Keratinocyte (primary cell): ENCODE data around the gene GPR75. TPM values are rescaled to one million over a fixed set of nuclear protein-coding genes. Genes with fewer than 3 reads are reported as not detected.

Experiments
- DNase-seq: peaks from one replicate; pipeline ENCODE4 v3.0.0-alpha.2; 2011; ENCODE audit warnings: low read depth, missing footprints, low spot score
- FAIRE-seq: peaks from 2 replicates; lab custom pipeline; 2011; peaks lifted over from hg19 to GRCh38; lab: Jason Lieb, UNC
- H2AFZ ChIP-seq: 2 replicates; pipeline ENCODE4 v1.6.0; 2012; ENCODE audit warnings: low read length, control low read depth, inconsistent platforms; ENCODE audit not compliant: control insufficient read depth
- H3K27ac ChIP-seq: 2 replicates; pipeline ENCODE4 v1.5.1; 2011; ENCODE audit warnings: low read length; ENCODE audit not compliant: control insufficient read depth, insufficient read depth
- H3K27me3 ChIP-seq: 3 replicates; pipeline ENCODE4 v1.6.0; 2011; ENCODE audit warnings: low read length; ENCODE audit not compliant: control insufficient read depth, insufficient read depth; ENCODE audit errors: extremely low read depth
- H3K36me3 ChIP-seq, 2 experiments: 2 replicates in 1 of 2; 3 replicates in 1 of 2; pipeline ENCODE4 v1.5.1; 2011; ENCODE audit warnings: low read length in 2 of 2, mild to moderate bottlenecking in 1 of 2; ENCODE audit not compliant: control insufficient read depth in 2 of 2, insufficient read depth in 2 of 2; ENCODE audit errors: extremely low read depth in 1 of 2
- H3K4me1 ChIP-seq: 3 replicates; pipeline ENCODE4 v1.5.1; 2011; ENCODE audit warnings: low read length; ENCODE audit not compliant: control insufficient read depth, insufficient read depth; ENCODE audit errors: extremely low read depth
- H3K4me2 ChIP-seq: 3 replicates; pipeline ENCODE4 v1.6.0; 2011; ENCODE audit warnings: low read depth, low read length; ENCODE audit not compliant: control insufficient read depth, insufficient read depth; ENCODE audit errors: extremely low read depth
- H3K4me3 ChIP-seq, 3 experiments: fragments of 200-600 bp in 1 of 3; sonication (generic) in 1 of 3; 2 replicates in 2 of 3; 3 replicates in 1 of 3; pipeline ENCODE4 v1.5.1; 2011 to 2016; ENCODE audit warnings: low read length in 3 of 3, mild to moderate bottlenecking in 3 of 3, control low read depth in 2 of 3, inconsistent platforms in 1 of 3, low read depth in 1 of 3, mixed read lengths in 1 of 3, mixed run types in 1 of 3, moderate library complexity in 1 of 3; ENCODE audit not compliant: control insufficient read depth in 2 of 3, insufficient read depth in 2 of 3; ENCODE audit errors: extremely low read depth in 1 of 3
- H3K79me2 ChIP-seq: 2 replicates; pipeline ENCODE4 v1.6.0; 2012; ENCODE audit warnings: low read length; ENCODE audit not compliant: control insufficient read depth, insufficient read depth
- H3K9ac ChIP-seq: 3 replicates; pipeline ENCODE4 v1.6.0; 2011; ENCODE audit warnings: low read length; ENCODE audit not compliant: control insufficient read depth, insufficient read depth; ENCODE audit errors: extremely low read depth
- H3K9me1 ChIP-seq: 3 replicates; pipeline ENCODE4 v1.6.0; 2011; ENCODE audit warnings: low read length; ENCODE audit not compliant: control insufficient read depth, insufficient read depth; ENCODE audit errors: extremely low read depth
- H3K9me3 ChIP-seq: 2 replicates; pipeline ENCODE4 v1.5.1; 2012; ENCODE audit warnings: low read depth, low read length; ENCODE audit not compliant: control insufficient read depth
- H4K20me1 ChIP-seq: 3 replicates; pipeline ENCODE4 v1.6.0; 2011; ENCODE audit warnings: low read length; ENCODE audit not compliant: control insufficient read depth, insufficient read depth; ENCODE audit errors: extremely low read depth
- EZH2 ChIP-seq: IDR thresholded peaks from one replicate; pipeline ENCODE4 v1.6.1; 2012; ENCODE audit warnings: inconsistent platforms, mild to moderate bottlenecking, low read length, moderate library complexity
- dilution Hi-C: fragments of 300-500 bp; cut with MboI; formaldehyde crosslinking; loops from one replicate; pipeline ENCODE4 v1.7.0; 2020; ENCODE audit warnings: low sequenced_read_pairs; ENCODE audit not compliant: extremely low pct_ligation_motif_present
- polyA plus RNA-seq, 5 experiments: library from polyadenylated mRNA; depleted of rRNA in 3 of 5; stranded (reverse) in 3 of 5; stranded (forward) in 1 of 5; unstranded in 1 of 5; fragments of >200 nt; gene quantifications; 1 replicate in 1 of 5; 2 replicates in 3 of 5; 3 replicates in 1 of 5; pipeline versions ENCODE4 v1.2.1 to v1.2.3, GENCODE V29; 2011 to 2012; ENCODE audit warnings: missing spikeins in 2 of 5, low read depth in 1 of 5, low replicate concordance in 1 of 5
- TF ChIP-seq, protein P1 (sequence below), 3 experiments: IDR thresholded peaks in 1 of 3; conservative IDR thresholded peaks in 1 of 3; optimal IDR thresholded peaks in 1 of 3; 2 replicates in 2 of 3; 3 replicates in 1 of 3; pipeline versions ENCODE3 to v1.5.1; 2011; ENCODE audit warnings: low read length in 3 of 3, mild to moderate bottlenecking in 3 of 3, moderate library complexity in 2 of 3, control low read depth in 1 of 3, inconsistent platforms in 1 of 3; ENCODE audit not compliant: insufficient read depth in 2 of 3; ENCODE audit errors: extremely low read depth in 1 of 3

GPR75 gene
- polyA plus RNA-seq, 1 donor (not counting 4 experiments of a cell fraction or from before 2014, with no cell fraction given) = 2.7 TPM

DNA sequence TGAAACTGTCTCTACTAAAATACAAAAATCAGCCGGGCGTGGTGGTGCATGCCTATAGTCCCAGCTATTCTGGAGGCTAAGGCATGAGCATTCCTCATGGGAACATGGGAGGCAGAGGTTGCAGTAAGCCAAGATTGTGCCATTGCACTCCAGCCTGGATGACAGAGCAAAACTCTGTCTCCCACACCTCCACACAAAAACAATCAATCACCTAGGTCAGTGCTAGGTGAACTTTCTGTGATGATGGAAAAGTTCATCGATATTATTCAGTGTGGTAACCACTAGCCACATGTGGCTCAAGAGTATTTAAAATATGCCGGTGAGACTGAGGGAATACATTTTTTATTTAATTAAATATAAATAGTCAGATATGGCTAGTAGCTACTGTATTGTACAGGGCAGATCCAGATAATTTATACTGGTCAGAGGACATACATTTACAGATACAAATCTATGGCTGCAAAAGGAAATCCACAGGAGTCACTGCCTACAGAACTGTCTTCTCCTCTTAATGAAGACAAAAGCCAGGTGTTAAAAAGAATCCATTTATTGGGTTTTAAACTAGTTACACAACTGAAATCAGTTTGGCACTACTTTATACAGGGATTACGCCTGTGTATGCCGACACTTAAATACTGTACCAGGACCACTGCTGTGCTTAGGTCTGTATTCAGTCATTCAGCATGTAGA, 3.9 kb upstream of the GPR75 start:
- H3K9me1 ChIP-seq = no peaks in the 10 kb centered on the region
- H4K20me1 ChIP-seq = no peaks in the 10 kb centered on the region
- H3K79me2 ChIP-seq = no peaks in the 10 kb centered on the region
- no peak overlapping the region for H3K9ac ChIP-seq
- no peak overlapping the region for H3K4me3 ChIP-seq
- H3K36me3 ChIP-seq = peaks cover 8 to 26% of the 10 kb centered on the region in 2 experiments
- H3K9me3 ChIP-seq = no peaks in the 10 kb centered on the region
- no peaks in the 10 kb centered on the region for H3K27me3 ChIP-seq
- H3K4me2 ChIP-seq = no peak overlapping the region
- peaks cover 12% of the 10 kb centered on the region for H3K4me1 ChIP-seq
- no peak overlapping the region for H2AFZ ChIP-seq
- TF ChIP-seq EZH2 = no peak
- TF ChIP-seq, protein P1, sequence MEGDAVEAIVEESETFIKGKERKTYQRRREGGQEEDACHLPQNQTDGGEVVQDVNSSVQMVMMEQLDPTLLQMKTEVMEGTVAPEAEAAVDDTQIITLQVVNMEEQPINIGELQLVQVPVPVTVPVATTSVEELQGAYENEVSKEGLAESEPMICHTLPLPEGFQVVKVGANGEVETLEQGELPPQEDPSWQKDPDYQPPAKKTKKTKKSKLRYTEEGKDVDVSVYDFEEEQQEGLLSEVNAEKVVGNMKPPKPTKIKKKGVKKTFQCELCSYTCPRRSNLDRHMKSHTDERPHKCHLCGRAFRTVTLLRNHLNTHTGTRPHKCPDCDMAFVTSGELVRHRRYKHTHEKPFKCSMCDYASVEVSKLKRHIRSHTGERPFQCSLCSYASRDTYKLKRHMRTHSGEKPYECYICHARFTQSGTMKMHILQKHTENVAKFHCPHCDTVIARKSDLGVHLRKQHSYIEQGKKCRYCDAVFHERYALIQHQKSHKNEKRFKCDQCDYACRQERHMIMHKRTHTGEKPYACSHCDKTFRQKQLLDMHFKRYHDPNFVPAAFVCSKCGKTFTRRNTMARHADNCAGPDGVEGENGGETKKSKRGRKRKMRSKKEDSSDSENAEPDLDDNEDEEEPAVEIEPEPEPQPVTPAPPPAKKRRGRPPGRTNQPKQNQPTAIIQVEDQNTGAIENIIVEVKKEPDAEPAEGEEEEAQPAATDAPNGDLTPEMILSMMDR (optimal IDR thresholded peaks at IDR 0.05 in 1 of 3, IDR thresholded peaks at IDR 0.05 in 1 of 3, conservative IDR thresholded peaks at IDR 0.05 in 1 of 3; ENCODE audit: extremely low read depth in 1 of 3, insufficient read depth in 2 of 3, low read length in 3 of 3) = no peak
- H3K27ac ChIP-seq = no peak overlapping the region
- dilution Hi-C loops = no loop called here
- no peak for DNase-seq
- no peak for FAIRE-seq

DNA sequence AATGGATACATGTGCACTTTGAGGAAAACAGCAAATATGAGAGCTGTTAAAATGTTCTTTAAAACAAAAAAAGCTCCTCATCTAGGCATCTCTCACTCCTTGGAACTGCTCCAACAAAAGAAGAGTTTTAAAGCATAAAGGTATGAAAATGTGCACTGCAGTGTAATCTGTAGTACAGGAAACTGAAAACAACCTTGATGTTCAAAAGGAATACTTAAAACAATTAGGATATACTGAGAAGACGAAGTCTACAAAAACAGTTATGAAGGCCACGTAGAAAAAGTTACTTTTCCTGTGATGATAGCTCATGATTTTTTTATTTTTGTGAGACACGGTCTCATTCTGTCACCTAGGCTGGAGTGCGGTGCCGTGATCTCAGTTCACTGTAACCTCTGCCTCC, 2.1 kb upstream of the GPR75 start:
- H3K79me2 ChIP-seq = no peaks in the 10 kb centered on the region
- H3K9me3 ChIP-seq = no peaks in the 10 kb centered on the region
- no peak for DNase-seq
- H3K27ac ChIP-seq = no peak overlapping the region
- peaks cover 12% of the 10 kb centered on the region for H3K4me1 ChIP-seq
- H4K20me1 ChIP-seq = no peaks in the 10 kb centered on the region
- H3K36me3 ChIP-seq = peaks cover 6 to 21% of the 10 kb centered on the region in 2 experiments
- H3K4me2 ChIP-seq = no peak overlapping the region
- no peak overlapping the region for H3K9ac ChIP-seq
- dilution Hi-C loops = no loop called here
- H2AFZ ChIP-seq = no peak overlapping the region
- FAIRE-seq = no peak
- H3K4me3 ChIP-seq = no peak overlapping the region
- no peaks in the 10 kb centered on the region for H3K27me3 ChIP-seq
- H3K9me1 ChIP-seq = no peaks in the 10 kb centered on the region
- TF ChIP-seq, protein P1 (optimal IDR thresholded peaks at IDR 0.05 in 1 of 3, IDR thresholded peaks at IDR 0.05 in 1 of 3, conservative IDR thresholded peaks at IDR 0.05 in 1 of 3; ENCODE audit: extremely low read depth in 1 of 3, insufficient read depth in 2 of 3, low read length in 3 of 3) = no peak
- TF ChIP-seq EZH2 = no peak
